ENCODE data around the gene PDP2. TPM values are rescaled to one million over a fixed set of nuclear protein-coding genes. Genes with fewer than 3 reads are reported as not detected.

The PDP2 gene
- total RNA-seq, 4 donors from 2014 or later, result 17.9 to 48.2 (median 20.5) TPM

GRCh38 chr16:66923866-66924265 is 43.6 kb downstream of the PDP2 start:
- ATAC-seq (ENCODE audit: low FRiP score) (no peak), DNase-seq (ENCODE audit: low spot score) (no peak)
- TF ChIP-seq CTCF (IDR thresholded peaks at IDR 0.05), result no peak

- ATAC-seq (ENCODE audit: low FRiP score) (peak; percentile 17), DNase-seq (ENCODE audit: low spot score) (no peak)
Measured at GRCh38 chr16:66924527-66925321, 44.4 kb downstream of the PDP2 start.

GRCh38 chr16:66925322-66925840 is 45.1 kb downstream of the PDP2 start, which contains the start of gene RRAD:
RRAD (minus strand) TSS chr16:66925535; CDS start chr16:66925179, 356 bp downstream.
- DNase-seq (ENCODE audit: low spot score) (no peak), ATAC-seq (ENCODE audit: low FRiP score) (peak; percentile 40)
- no peak for TF ChIP-seq CTCF (IDR thresholded peaks at IDR 0.05)

More at GRCh38 chr16:66924527-66925321, 44.4 kb downstream of the PDP2 start:
- no peak for TF ChIP-seq CTCF (IDR thresholded peaks at IDR 0.05)

GRCh38 chr16:66926171-66926947 is 46.0 kb downstream of the PDP2 start:
- TF ChIP-seq CTCF (IDR thresholded peaks at IDR 0.05), result no peak
- no peak for DNase-seq (ENCODE audit: low spot score)

GRCh38 chr16:66926961-66927436 is 46.7 kb downstream of the PDP2 start:
- ATAC-seq (ENCODE audit: low FRiP score) (no peak), DNase-seq (ENCODE audit: low spot score) (no peak)
- TF ChIP-seq CTCF (IDR thresholded peaks at IDR 0.05), result no peak

More at GRCh38 chr16:66926171-66926947, 46.0 kb downstream of the PDP2 start:
- no peak for ATAC-seq (ENCODE audit: low FRiP score)

GRCh38 chr16:66927918-66928649 is 47.8 kb downstream of the PDP2 start:
- no peak for TF ChIP-seq CTCF (IDR thresholded peaks at IDR 0.05)
- ATAC-seq (ENCODE audit: low FRiP score), result no peak
- no peak for DNase-seq (ENCODE audit: low spot score)

All from omental fat pad (tissue), 4 donors.